GM18505 (cell line): ENCODE data around the gene LENEP.

Source experiments
- ATAC-seq: cut with Tn5 transposase; IDR thresholded peaks from one replicate; pipeline ENCODE4 v1.9.1; 2021; ENCODE audit not compliant: unreplicated experiment
- POLR2A ChIP-seq: IDR thresholded peaks from 4 replicates; pipeline ENCODE4 v1.6.1; 2011; ENCODE audit warnings: borderline replicate concordance; ENCODE audit not compliant: insufficient read depth, insufficient read length; ENCODE audit errors: extremely low read depth

The LENEP gene

GRCh38 chr1:154955718-154956543, 37.5 kb upstream of the LENEP start, which contains the start of gene PBXIP1:
TSS of gene PBXIP1 (minus strand) at chr1:154956099. CDS start at chr1:154953721, 2,378 bp downstream.
- ATAC-seq = peak; percentile 53
- TF ChIP-seq POLR2A = peak; percentile 10

GRCh38 chr1:154956544-154956941, 36.8 kb upstream of the LENEP start:
- TF ChIP-seq POLR2A = no peak
- no peak for ATAC-seq

- no peak for TF ChIP-seq POLR2A
- ATAC-seq = no peak
These were observed 36.2 kb upstream of the LENEP start for GRCh38 chr1:154957091-154957657.

- no peak for TF ChIP-seq POLR2A
- no peak for ATAC-seq
These were observed 35.4 kb upstream of the LENEP start for GRCh38 chr1:154958036-154958435.

- ATAC-seq = no peak
- no peak for TF ChIP-seq POLR2A
These were observed 34.5 kb upstream of the LENEP start for GRCh38 chr1:154958681-154959425.

GRCh38 chr1:154959426-154959780, 34.0 kb upstream of the LENEP start:
- no peak for TF ChIP-seq POLR2A
- no peak for ATAC-seq

- no peak for TF ChIP-seq POLR2A
These were observed 32.8 kb upstream of the LENEP start for GRCh38 chr1:154960446-154961136.

GRCh38 chr1:154961207-154962155, 31.9 kb upstream of the LENEP start, which contains the start of gene PYGO2:
TSS of gene PYGO2 (minus strand) at chr1:154961782. CDS start at chr1:154961576, 206 bp downstream.
- peak; percentile 72 for ATAC-seq
- peak; percentile 92 for TF ChIP-seq POLR2A

More at GRCh38 chr1:154960446-154961136, 32.8 kb upstream of the LENEP start:
- no peak for ATAC-seq

- no peak for TF ChIP-seq POLR2A
- ATAC-seq = peak; percentile 13
These were observed 31.1 kb upstream of the LENEP start for GRCh38 chr1:154962156-154962749.

GRCh38 chr1:154962795-154963330, 30.5 kb upstream of the LENEP start:
- no peak for TF ChIP-seq POLR2A
- no peak for ATAC-seq

- TF ChIP-seq POLR2A = no peak
- ATAC-seq = no peak
These were observed 29.7 kb upstream of the LENEP start for GRCh38 chr1:154963643-154964042.
